ACC112 (cell line): ENCODE results near the gene CELF5.
"Not testable (repeated sequence)": the region's sequence is repeated elsewhere in the genome, so short reads cannot be mapped to it uniquely, and the experiment has no call there.

ENCODE experiments used
- H2AFZ ChIP-seq: fragments of 200-600 bp; sonication (generic); one replicate; pipeline ENCODE4 v1.6.0; 2017; ENCODE audit warnings: antibody characterized with exemption, low read length; ENCODE audit not compliant: unreplicated experiment
- H3K27ac ChIP-seq: fragments of 200-600 bp; sonication (generic); 2 replicates; pipeline ENCODE4 v1.5.1; 2014; ENCODE audit warnings: low read depth, mild to moderate bottlenecking, antibody characterized with exemption, low read length, moderate library complexity
- H3K27me3 ChIP-seq: fragments of 200-600 bp; sonication (generic); 2 replicates; pipeline ENCODE4 v1.6.1; 2014; ENCODE audit warnings: mild to moderate bottlenecking, antibody characterized with exemption, low read length, moderate library complexity, mixed read lengths; ENCODE audit not compliant: insufficient read depth
- H3K36me3 ChIP-seq: fragments of 200-600 bp; sonication (generic); 2 replicates; pipeline ENCODE4 v1.6.1; 2016; ENCODE audit warnings: mild to moderate bottlenecking, antibody characterized with exemption, low read length, moderate library complexity, mixed read lengths; ENCODE audit not compliant: insufficient read depth
- H3K4me1 ChIP-seq: fragments of 200-600 bp; sonication (generic); one replicate; pipeline ENCODE4 v1.6.1; 2016; ENCODE audit warnings: low read length, mixed read lengths; ENCODE audit not compliant: insufficient read depth, unreplicated experiment, control insufficient read depth
- H3K4me3 ChIP-seq: fragments of 200-600 bp; sonication (generic); 2 replicates; pipeline ENCODE4 v1.5.1; 2014; ENCODE audit warnings: mild to moderate bottlenecking, low read depth, low read length
- H3K79me2 ChIP-seq: fragments of 200-600 bp; sonication (generic); one replicate; pipeline ENCODE4 v1.6.0; 2016; ENCODE audit warnings: low read length; ENCODE audit not compliant: control insufficient read depth, unreplicated experiment, insufficient read depth

Gene CELF5

DNA sequence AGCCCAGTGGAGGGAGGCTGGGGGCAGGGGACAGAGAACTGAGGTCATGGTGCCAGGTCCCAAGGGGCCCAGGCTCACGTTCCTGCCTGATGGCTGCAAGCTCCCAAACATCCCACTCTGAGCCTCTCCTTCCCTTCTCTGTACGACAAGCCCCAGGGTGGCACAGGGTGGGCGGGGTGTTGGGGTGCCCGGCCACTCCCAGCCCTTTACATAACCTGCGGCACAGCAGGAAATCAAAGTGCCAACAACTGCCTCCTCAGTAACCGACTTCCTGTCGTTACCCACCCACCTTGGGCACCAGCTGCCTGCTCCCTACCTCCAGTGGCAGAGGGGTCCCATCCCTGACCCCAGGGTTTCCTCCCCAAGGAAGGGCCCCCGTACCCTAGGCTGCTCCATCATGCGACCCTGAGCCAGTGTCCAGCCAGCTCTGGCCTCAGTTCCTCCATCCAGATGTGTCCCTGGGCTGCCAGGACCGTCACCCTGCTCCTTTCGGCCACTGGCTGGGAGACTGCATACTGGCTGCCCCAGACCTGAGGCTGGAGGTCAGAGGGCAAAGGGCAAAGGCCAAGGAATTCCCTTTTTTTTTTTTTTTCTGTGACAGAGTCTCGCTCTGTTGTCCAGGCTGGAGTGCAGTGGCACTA, 114.2 kb downstream of the CELF5 start:
- no peak overlapping the region for H3K27ac ChIP-seq

GRCh38 chr19:3340340-3340739, 115.9 kb downstream of the CELF5 start:
- Histone ChIP-seq H3K27ac (no peak overlapping the region), H2AFZ (no peak overlapping the region), H3K36me3 (no peaks in the 10 kb centered on the region), H3K4me1 (peaks cover 23% of the 10 kb centered on the region), H3K79me2 (no peaks in the 10 kb centered on the region), H3K27me3 (no peaks in the 10 kb centered on the region), H3K4me3 (no peak overlapping the region)

More for the DNA sequence above, 114.2 kb downstream of the CELF5 start:
- H3K79me2 ChIP-seq: no peaks in the 10 kb centered on the region
- no peaks in the 10 kb centered on the region for H3K36me3 ChIP-seq
- no peaks in the 10 kb centered on the region for H3K27me3 ChIP-seq
- no peak overlapping the region for H2AFZ ChIP-seq
- peaks cover 26% of the 10 kb centered on the region for H3K4me1 ChIP-seq
- no peak overlapping the region for H3K4me3 ChIP-seq

DNA sequence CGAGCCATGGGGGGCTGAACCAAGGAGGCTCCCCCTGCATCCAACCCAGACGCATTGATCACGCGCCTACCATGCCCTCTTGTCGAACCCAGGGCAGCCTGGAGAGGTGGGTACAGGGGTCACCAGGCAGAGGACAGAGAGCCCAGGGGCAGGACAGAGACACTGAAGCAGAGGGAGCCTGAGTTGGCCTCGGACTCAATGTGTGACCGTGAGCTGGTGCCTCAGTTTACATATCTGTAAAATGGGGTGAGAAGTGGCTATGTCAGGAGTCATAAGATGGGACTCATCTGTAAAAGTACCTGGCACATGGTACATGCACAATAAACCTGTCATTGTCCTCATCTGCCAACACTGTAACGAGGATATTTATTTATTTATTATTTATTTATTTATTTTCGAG, 117.8 kb downstream of the CELF5 start:
- Histone ChIP-seq H3K27ac (no peak overlapping the region), H3K27me3 (no peaks in the 10 kb centered on the region), H3K4me1 (peaks cover 15% of the 10 kb centered on the region), H3K4me3 (no peak overlapping the region), H2AFZ (no peak overlapping the region), H3K36me3 (no peaks in the 10 kb centered on the region), H3K79me2 (no peaks in the 10 kb centered on the region)

DNA sequence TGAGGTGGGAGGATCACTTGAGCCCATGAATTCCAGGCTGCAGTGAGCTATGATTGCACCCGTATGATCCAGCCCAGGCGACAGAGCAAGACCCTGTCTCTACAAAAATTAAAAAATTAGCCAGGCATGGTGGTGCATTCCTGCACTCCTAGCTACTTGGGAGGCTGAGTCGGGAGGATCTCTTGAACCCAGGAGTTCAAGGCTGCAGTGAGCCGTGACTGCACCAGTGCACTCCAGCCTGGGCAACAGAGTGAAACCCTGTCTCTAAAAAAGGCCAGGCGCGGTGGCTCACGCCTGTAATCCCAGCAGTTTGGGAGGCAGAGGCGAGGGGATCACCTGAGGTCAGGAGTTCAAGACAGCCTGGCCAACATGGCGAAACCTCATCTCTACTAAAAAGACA, 118.5 kb downstream of the CELF5 start:
- H3K4me3 ChIP-seq, H3K27me3 ChIP-seq, H3K79me2 ChIP-seq, H3K36me3 ChIP-seq, H2AFZ ChIP-seq, H3K27ac ChIP-seq: not testable (repeated sequence)
- H3K4me1 ChIP-seq: peaks cover 11% of the 10 kb centered on the region

- H3K79me2 ChIP-seq: no peaks in the 10 kb centered on the region
- no peak overlapping the region for H2AFZ ChIP-seq
- H3K36me3 ChIP-seq: no peaks in the 10 kb centered on the region
- no peaks in the 10 kb centered on the region for H3K27me3 ChIP-seq
- peaks cover 11% of the 10 kb centered on the region for H3K4me1 ChIP-seq
- H3K27ac ChIP-seq: peak overlapping the region; percentile 28; the same call in 1 of the 2 replicates
- H3K4me3 ChIP-seq: peak overlapping the region; percentile 48; the same call in 1 of the 2 replicates
Measured at GRCh38 chr19:3343619-3344502, 119.4 kb downstream of the CELF5 start.

GRCh38 chr19:3344608-3345598, 120.4 kb downstream of the CELF5 start:
- Histone ChIP-seq H3K4me3 (no peak overlapping the region), H3K79me2 (no peaks in the 10 kb centered on the region), H2AFZ (no peak overlapping the region), H3K27me3 (no peaks in the 10 kb centered on the region), H3K4me1 (peaks cover 11% of the 10 kb centered on the region), H3K27ac (no peak overlapping the region), H3K36me3 (no peaks in the 10 kb centered on the region)

DNA sequence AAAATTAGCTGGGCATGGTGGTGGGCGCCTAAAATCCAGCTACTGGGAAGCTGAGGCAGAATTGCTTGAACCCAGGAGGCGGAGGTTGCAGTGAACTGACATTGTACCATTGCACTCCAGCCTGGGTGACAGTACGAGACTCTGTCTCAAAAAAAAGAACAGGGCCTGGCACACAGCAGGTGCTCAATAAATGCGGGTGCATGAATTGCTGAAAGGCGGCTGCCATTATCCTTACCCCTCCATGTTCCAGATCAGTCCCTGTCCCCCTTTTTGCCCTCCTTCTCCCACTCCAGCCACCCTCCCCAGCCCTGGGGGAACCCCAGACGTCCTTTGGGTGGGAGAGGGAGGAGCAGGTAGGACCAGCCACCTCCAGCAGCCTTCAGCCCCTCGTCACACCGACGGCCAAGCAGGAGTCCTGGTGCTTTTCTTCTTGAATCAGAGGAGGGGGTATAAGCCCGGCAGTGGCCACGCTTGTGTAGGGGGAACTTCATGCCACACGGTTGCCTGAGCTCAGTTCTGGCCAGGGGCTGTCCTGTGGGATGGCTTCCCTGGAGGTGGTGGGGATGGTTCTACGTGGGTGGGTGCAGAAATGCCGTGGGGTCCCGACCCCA, 121.5 kb downstream of the CELF5 start:
- Histone ChIP-seq H3K79me2 (no peaks in the 10 kb centered on the region), H3K27ac (peak overlapping the region; percentile 59), H3K36me3 (no peaks in the 10 kb centered on the region), H3K27me3 (no peaks in the 10 kb centered on the region), H3K4me1 (peaks cover 11% of the 10 kb centered on the region), H2AFZ (peak overlapping the region; percentile 13), H3K4me3 (no peak overlapping the region)
